RWPE1 (cell line): ENCODE measurements around the gene CCNT1.
"Not testable (repeated sequence)": the region's sequence is repeated elsewhere in the genome, so short reads cannot be mapped to it uniquely, and the experiment has no call there.

Experiments
- CTCF ChIA-PET: fragments of 350-600 bp; sonication (Branson Sonifier 250); formaldehyde crosslinking; extraction: SDS; loops from one replicate; lab custom pipeline; 2021; lab: Yijun Ruan, JAX
- POLR2A ChIA-PET: fragments of 400-600 bp; formaldehyde crosslinking; extraction: SDS; loops from one replicate; lab custom pipeline; 2020; ENCODE audit warnings: antibody characterized with exemption; ENCODE audit not compliant: low non-redundant PET; lab: Yijun Ruan, JAX
- DNase-seq: peaks from one replicate; pipeline ENCODE4 v3.0.0; 2012; ENCODE audit warnings: low spot score
- H3K27ac ChIP-seq: fragments of 450-650 bp; 2 replicates; pipeline ENCODE4 v1.5.1; 2017
- TF ChIP-seq, protein P1 (sequence below): fragments of 450-650 bp; conservative IDR thresholded peaks from 2 replicates; pipeline ENCODE4 v1.5.1; 2017; ENCODE audit warnings: low read depth, mild to moderate bottlenecking

Gene CCNT1

GRCh38 chr12:48686615-48687334, 29.7 kb downstream of the CCNT1 start:
- TF ChIP-seq, protein P1, sequence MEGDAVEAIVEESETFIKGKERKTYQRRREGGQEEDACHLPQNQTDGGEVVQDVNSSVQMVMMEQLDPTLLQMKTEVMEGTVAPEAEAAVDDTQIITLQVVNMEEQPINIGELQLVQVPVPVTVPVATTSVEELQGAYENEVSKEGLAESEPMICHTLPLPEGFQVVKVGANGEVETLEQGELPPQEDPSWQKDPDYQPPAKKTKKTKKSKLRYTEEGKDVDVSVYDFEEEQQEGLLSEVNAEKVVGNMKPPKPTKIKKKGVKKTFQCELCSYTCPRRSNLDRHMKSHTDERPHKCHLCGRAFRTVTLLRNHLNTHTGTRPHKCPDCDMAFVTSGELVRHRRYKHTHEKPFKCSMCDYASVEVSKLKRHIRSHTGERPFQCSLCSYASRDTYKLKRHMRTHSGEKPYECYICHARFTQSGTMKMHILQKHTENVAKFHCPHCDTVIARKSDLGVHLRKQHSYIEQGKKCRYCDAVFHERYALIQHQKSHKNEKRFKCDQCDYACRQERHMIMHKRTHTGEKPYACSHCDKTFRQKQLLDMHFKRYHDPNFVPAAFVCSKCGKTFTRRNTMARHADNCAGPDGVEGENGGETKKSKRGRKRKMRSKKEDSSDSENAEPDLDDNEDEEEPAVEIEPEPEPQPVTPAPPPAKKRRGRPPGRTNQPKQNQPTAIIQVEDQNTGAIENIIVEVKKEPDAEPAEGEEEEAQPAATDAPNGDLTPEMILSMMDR = no peak
- ChIA-PET CTCF (no interaction called here), POLR2A (no interaction called here)
- DNase-seq = no peak
- no peak overlapping the region for H3K27ac ChIP-seq

DNA sequence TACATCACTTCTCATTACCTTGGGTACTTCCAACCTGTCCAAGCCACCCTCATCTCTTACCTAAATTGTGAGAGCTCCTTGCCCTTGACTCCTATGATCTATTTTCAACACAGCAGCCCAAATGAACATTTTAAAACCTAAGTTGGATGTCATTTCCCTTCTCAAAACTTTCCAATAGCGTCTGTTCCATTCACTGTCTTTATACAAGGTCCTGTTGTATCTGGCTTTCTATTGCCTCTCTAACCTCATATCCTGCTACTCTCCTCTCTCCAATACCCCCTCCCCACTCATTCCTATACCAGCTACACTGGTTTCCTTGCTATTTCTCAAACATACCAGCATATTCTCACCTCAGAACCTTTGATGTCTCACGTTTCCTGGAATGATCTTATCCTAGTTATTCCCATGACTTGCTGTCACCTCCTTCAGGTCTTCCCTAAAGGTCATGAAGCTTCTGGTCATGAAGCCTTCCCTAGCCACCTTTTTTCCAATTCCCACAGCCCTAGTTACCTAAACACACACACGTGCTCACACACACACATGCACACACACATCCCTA, 30.4 kb downstream of the CCNT1 start:
- DNase-seq = no peak
- ChIA-PET POLR2A (no interaction called here), CTCF (interaction anchor here (0.8 kb wide), 1 partner anchor 94 kb away, joined by 3 read pairs; no protein-coding TSS in a partner anchor)
- H3K27ac ChIP-seq = no peak overlapping the region
- TF ChIP-seq, protein P1 = no peak

- no peak for DNase-seq
- no peak overlapping the region for H3K27ac ChIP-seq
- ChIA-PET POLR2A (no interaction called here), CTCF (interaction anchor here (0.6 kb wide), 1 partner anchor 49 kb away, joined by 3 read pairs; no protein-coding TSS in a partner anchor)
- TF ChIP-seq, protein P1 = no peak
Observed at GRCh38 chr12:48683534-48683933, 33.0 kb downstream of the CCNT1 start.

DNA sequence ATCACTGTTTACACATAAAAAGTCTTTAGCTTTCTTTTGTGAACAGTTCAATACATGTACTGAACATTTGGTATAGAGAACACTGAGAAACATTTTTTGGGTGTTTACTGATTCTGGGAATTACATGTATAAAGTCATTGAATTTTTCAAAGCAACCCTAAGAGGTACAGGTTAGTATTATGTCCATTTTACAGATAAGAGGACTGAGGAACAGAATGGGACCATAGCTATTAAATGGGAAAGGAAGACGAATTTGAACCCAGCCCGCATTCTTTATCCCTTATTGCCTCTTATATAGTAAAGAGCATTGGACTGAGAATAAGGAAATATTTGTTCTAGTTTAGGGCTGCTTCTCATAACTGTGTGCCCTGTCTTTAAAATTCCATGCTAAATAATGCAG, 33.6 kb downstream of the CCNT1 start:
- POLR2A ChIA-PET = no interaction called here
- H3K27ac ChIP-seq = no peak overlapping the region; the same call in 1 of the 2 replicates
- CTCF ChIA-PET = interaction anchor here (1.2 kb wide), 1 partner anchor 132 kb away, joined by 3 read pairs; no protein-coding TSS in a partner anchor

DNA sequence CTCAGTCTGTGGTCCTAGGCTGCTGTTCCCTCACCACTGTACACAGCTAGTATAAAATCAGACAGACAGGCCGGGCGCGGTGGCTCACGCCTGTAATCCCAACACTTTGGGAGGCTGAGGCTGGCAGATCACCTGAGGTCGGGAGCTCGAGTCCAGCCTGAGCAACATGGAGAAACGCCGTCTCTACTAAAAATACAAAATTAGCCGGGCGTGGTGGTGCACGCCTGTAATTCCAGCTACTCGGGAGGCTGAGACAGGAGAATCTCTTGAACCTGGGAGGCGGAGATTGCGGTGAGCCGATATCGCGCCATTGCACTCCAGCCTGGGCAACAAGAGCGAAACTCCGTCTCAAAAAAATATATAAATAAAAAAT, 34.0 kb downstream of the CCNT1 start:
- ChIA-PET POLR2A (interaction anchor here (0.7 kb wide), 1 partner anchor 9 kb away, joined by 3 read pairs; no protein-coding TSS in a partner anchor), CTCF (interaction anchor here (1.2 kb wide), 1 partner anchor 132 kb away, joined by 3 read pairs; no protein-coding TSS in a partner anchor)
- DNase-seq = not testable (repeated sequence)
- peak overlapping the region; percentile 84 for H3K27ac ChIP-seq

More for the DNA sequence above, 33.6 kb downstream of the CCNT1 start:
- TF ChIP-seq, protein P1 = no peak
- DNase-seq = no peak

DNA sequence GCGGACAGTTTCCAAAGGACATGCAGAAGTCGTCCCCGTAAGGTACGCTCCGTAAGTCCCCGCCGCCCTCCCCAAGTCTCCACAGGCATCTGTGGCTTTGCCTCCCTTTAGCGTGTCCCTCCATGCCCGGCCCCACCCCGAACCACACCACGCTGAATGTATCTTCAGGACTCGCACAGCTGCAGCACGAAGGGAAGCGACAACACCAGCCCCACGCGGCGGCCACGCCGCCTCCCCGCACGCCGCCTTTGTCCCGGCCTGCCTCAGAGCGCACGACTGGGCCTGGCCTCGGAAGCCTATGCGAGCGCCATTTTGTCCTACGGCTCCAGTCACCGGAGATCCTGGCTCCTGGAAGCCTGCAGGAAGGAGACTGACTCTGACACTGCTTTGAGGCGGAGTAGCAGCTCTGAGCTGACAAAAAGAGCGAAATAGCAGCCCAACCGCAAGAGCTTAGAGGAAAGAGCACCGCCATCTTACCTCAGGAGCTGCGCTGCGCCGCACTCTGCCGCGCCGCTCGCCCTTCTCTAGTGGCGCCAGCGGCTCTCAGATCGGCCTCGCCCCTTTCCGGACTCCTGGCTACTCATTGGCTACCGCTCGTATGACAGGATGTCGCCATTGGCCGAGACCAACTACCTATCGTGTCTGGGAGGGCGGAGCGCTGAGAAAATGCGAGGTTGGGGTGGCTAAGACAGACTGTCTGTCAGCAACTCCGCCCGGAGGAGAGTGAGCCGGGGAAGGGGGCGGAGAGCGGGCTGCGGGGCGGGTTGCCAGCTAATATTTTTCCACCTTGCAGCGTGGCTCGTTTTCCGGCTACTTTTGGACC, 34.6 kb downstream of the CCNT1 start, which contains the start of gene KANSL2:
KANSL2 (minus strand) TSS at position 529 of the 823 bp plus-strand sequence. CDS start 606 bp downstream, outside the sequence.
- POLR2A ChIA-PET = interaction anchor here (0.7 kb wide), 1 partner anchor 10 kb away, joined by 3 read pairs; no protein-coding TSS in a partner anchor
- CTCF ChIA-PET = interaction anchor here (1.2 kb wide), 1 partner anchor 133 kb away, joined by 3 read pairs; no protein-coding TSS in a partner anchor
- peak; percentile 98 for DNase-seq
- TF ChIP-seq, protein P1 = no peak
- peak within 1 kb of the TSS; percentile 84 for H3K27ac ChIP-seq
